Inferior parietal cortex (tissue), 1 donor: ENCODE measurements around the gene IL13RA2.

ENCODE experiments used
- DNase-seq: peaks from one replicate; pipeline ENCODE4 v3.0.0-alpha.2; 2016; ENCODE audit errors: extremely low spot score

Gene IL13RA2

DNA sequence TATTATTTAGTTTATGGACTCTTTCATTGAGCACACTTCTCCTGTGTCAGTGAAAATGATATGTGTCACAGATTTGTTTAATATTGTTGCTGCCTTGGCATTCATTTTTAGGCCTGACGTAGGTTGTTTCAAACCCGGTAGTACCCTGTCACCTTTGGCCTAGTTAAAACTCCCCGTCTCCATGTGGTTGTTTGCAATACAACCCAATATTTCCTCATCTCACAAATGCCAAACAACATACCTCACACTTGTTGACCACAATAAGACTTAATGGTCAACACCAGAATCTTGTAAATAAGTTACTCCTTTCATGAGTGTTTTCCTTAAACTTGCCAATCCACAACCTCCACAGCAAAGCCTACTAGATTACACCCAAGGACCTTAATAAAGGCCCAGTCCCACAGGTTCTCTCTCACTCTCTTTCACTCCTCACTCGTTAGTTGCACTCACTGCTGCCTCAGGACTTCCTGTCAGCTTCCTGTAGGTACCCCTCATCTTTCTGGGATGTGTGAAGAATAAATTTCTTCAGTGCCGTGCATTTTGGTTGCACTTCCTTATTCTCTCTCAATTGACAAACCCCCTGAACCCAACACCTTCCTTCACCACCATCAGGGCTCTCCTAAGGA lies 31.3 kb downstream of the IL13RA2 start:
- no peak for DNase-seq

DNA sequence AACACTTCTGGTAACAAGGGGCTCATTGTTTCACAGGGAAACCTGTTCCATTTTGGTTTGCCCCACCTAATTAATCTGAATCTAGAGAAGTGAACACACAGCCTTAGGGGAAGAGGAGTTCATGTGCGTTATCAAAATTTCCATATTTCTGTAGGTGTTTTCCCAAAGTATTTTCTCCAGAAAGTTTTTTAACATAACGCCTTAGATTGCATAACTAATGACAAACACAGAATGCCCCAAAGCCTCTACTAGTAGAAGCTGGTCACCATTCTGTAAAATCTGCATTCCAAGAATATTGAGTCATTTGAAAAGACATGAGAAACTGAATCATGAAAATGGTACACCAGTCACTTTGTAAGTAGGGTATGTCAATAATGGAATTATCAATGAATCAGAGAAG lies 41.1 kb downstream of the IL13RA2 start:
- DNase-seq: no peak

- no peak for DNase-seq
These were observed 44.4 kb downstream of the IL13RA2 start for GRCh38 chrX:114973013-114973412.

DNA sequence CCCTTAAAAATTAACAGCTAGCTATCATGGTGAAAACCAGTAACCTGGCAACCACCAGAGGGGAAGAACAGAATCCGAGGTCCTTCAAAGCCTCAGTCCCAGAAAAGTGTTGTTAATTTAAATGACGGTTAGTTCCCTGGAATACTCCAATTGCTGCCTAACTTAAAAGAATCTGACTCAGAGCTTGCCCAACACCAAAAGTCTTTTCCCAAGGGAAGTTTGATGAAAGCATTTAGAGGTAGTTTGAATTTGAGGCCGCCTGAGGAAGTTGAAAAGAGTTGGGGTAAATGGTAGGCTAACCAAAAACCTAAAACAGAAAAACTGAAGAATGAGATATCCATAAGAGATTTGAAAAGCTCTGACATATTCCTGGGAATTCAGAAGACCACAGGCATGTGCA lies 46.6 kb downstream of the IL13RA2 start:
- no peak for DNase-seq

GRCh38 chrX:114964374-114964773 lies 53.0 kb downstream of the IL13RA2 start:
- DNase-seq: no peak

GRCh38 chrX:114962209-114962608 lies 55.2 kb downstream of the IL13RA2 start:
- no peak for DNase-seq

- peak; percentile 1 for DNase-seq
These were observed 57.7 kb downstream of the IL13RA2 start for GRCh38 chrX:114959729-114960128.
